MM.1S (cell line): ENCODE data around the gene TCN2.

ENCODE experiments used
- DNase-seq: peaks from one replicate; pipeline ENCODE4 v3.0.0-alpha.2; 2015
- H2AFZ ChIP-seq: fragments of 300-600 bp; sonication (generic); 2 replicates; pipeline ENCODE4 v1.6.0; 2016; ENCODE audit warnings: antibody characterized with exemption, low read length
- H3F3A ChIP-seq: fragments of 300-600 bp; sonication (generic); 2 replicates; pipeline ENCODE4 v1.6.1; 2016; ENCODE audit warnings: mild to moderate bottlenecking, antibody characterized with exemption, low read length, moderate library complexity, mixed read lengths; ENCODE audit not compliant: insufficient read depth
- H3K27ac ChIP-seq: fragments of 300-600 bp; sonication (generic); 2 replicates; pipeline ENCODE4 v1.5.1; 2016; ENCODE audit warnings: mild to moderate bottlenecking, low read length
- H3K27me3 ChIP-seq: fragments of 300-600 bp; sonication (generic); replicated peaks from 2 replicates; pipeline ENCODE4 v1.6.0; 2016; ENCODE audit warnings: low read length; ENCODE audit not compliant: insufficient read depth
- H3K36me3 ChIP-seq: fragments of 300-600 bp; sonication (generic); replicated peaks from 2 replicates; pipeline ENCODE4 v1.6.1; 2016; ENCODE audit warnings: mild to moderate bottlenecking, low read length, mixed read lengths; ENCODE audit not compliant: insufficient read depth
- H3K4me1 ChIP-seq: fragments of 300-600 bp; sonication (generic); 2 replicates; pipeline ENCODE4 v1.6.1; 2016; ENCODE audit warnings: low read length, mixed read lengths
- H3K4me2 ChIP-seq: fragments of 300-600 bp; sonication (generic); 2 replicates; pipeline ENCODE4 v1.6.0; 2016; ENCODE audit warnings: low read depth, low read length
- H3K4me3 ChIP-seq: fragments of 300-600 bp; sonication (generic); 2 replicates; pipeline ENCODE4 v1.5.1; 2016; ENCODE audit warnings: low read length, mixed read lengths
- H3K79me2 ChIP-seq: fragments of 300-600 bp; sonication (generic); 2 replicates; pipeline ENCODE4 v1.6.1; 2016; ENCODE audit warnings: mixed run types, low read length, mixed read lengths
- H3K9ac ChIP-seq: fragments of 300-600 bp; sonication (generic); 2 replicates; pipeline ENCODE4 v1.6.1; 2016; ENCODE audit warnings: low read length, mixed read lengths
- H3K9me2 ChIP-seq: fragments of 300-600 bp; sonication (generic); replicated peaks from 2 replicates; pipeline ENCODE4 v1.6.1; 2016; ENCODE audit warnings: mild to moderate bottlenecking, low read length, mixed read lengths; ENCODE audit not compliant: insufficient read depth
- H3K9me3 ChIP-seq: fragments of 300-600 bp; sonication (generic); replicated peaks from 2 replicates; pipeline ENCODE4 v1.6.1; 2016; ENCODE audit warnings: mild to moderate bottlenecking, low read length, mixed read lengths; ENCODE audit not compliant: insufficient read depth
- H4K20me1 ChIP-seq: fragments of 300-600 bp; sonication (generic); 2 replicates; pipeline ENCODE4 v1.6.1; 2016; ENCODE audit warnings: mild to moderate bottlenecking, low read length, moderate library complexity, mixed read lengths; ENCODE audit not compliant: insufficient read depth
- EZH2 ChIP-seq: fragments of 300-600 bp; sonication (generic); optimal IDR thresholded peaks from 2 replicates; pipeline ENCODE3; 2017; ENCODE audit warnings: low read depth, mild to moderate bottlenecking, antibody characterized with exemption, low read length, mixed read lengths
- EZH2phosphoT487 ChIP-seq: fragments of 300-600 bp; sonication (generic); IDR thresholded peaks from 2 replicates; pipeline ENCODE4 v1.6.1; 2018; ENCODE audit warnings: antibody characterized with exemption, low read length
- TF ChIP-seq, protein P1 (sequence below): fragments of 300-600 bp; sonication (generic); IDR thresholded peaks from 2 replicates; pipeline ENCODE4 v1.5.1; 2016; ENCODE audit warnings: antibody characterized with exemption, low read length, mixed read lengths

Gene TCN2

DNA sequence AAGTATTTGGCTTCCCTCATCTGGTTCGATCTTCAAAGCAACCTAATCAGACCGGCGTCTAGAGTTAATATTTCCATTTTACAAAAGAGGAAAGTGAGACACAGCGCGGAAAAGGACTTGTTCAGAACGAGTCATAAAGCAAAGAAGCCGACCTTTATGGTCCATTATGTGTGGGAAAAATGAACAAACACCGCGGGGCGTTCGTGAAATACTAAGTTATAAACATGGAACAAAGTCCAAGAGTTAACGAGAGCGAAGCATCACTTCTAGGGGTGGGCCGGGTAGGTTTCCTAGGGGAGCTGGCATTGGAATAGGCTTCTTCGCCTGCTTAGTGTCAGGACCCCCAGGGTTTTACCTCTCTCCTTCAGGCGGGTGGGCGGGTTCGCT lies 60.1 kb downstream of the TCN2 start:
- TF ChIP-seq EZH2 (no peak), EZH2phosphoT487 (no peak)
- TF ChIP-seq, protein P1, sequence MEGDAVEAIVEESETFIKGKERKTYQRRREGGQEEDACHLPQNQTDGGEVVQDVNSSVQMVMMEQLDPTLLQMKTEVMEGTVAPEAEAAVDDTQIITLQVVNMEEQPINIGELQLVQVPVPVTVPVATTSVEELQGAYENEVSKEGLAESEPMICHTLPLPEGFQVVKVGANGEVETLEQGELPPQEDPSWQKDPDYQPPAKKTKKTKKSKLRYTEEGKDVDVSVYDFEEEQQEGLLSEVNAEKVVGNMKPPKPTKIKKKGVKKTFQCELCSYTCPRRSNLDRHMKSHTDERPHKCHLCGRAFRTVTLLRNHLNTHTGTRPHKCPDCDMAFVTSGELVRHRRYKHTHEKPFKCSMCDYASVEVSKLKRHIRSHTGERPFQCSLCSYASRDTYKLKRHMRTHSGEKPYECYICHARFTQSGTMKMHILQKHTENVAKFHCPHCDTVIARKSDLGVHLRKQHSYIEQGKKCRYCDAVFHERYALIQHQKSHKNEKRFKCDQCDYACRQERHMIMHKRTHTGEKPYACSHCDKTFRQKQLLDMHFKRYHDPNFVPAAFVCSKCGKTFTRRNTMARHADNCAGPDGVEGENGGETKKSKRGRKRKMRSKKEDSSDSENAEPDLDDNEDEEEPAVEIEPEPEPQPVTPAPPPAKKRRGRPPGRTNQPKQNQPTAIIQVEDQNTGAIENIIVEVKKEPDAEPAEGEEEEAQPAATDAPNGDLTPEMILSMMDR = no peak
- peak overlapping the region; percentile 99 for H3K4me2 ChIP-seq
- H3K4me3 ChIP-seq = peak overlapping the region; percentile 83
- no peaks in the 10 kb centered on the region for H3K9me2 ChIP-seq
- no peaks in the 10 kb centered on the region for H3K9me3 ChIP-seq
- DNase-seq = no peak
- H3K36me3 ChIP-seq = no peaks in the 10 kb centered on the region
- H3K9ac ChIP-seq = peak overlapping the region; percentile 46; the same call in 1 of the 2 replicates
- H3K79me2 ChIP-seq = no peaks in the 10 kb centered on the region
- no peaks in the 10 kb centered on the region for H3F3A ChIP-seq
- H4K20me1 ChIP-seq = no peaks in the 10 kb centered on the region
- no peaks in the 10 kb centered on the region; the same call in 1 of the 2 replicates for H3K4me1 ChIP-seq
- H2AFZ ChIP-seq = peak overlapping the region; percentile 95
- H3K27me3 ChIP-seq = peaks cover 8% of the 10 kb centered on the region
- no peak overlapping the region for H3K27ac ChIP-seq

DNA sequence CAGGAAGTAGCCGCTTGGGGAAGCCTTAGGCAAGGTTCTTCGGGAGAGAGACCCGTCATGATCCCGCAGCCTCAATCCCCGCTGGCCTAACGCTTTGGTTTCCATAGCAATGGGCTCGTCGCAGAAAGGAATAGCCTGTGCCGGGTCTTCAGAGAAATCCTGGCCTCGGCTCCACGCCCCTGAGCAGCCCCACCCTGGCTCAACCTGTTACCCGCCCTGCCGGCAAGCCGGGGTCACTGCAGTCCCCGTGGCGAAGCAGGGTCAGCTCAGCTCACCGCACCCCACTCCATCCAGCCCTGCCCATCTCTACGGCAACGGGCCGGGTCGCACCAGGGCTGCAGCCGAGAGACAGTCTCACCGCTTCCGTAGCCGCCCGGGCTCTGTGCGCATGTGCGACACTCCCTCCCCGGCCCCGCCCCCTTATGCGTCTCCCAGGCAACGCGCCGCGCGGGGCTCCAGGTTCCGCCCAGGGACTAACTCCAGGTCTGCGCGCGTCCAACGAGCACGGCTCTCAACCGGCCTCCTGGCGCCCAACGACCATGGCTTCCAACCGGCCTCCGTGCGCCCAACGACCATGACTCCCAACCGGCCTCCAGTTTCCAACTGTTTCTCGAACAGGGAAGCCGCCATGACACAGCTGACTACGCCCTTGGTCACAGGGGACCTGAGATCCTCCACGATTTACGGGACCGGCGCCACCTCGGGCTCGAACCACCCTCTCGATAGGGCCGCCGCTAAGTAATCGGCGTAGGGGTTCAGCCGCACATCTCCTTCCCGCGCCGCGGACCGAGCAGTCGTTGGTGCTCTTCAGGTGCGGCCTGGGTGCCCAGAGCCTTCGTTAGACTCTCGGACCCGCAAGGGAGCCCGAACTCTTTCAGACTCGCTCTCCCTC lies 60.8 kb downstream of the TCN2 start, which contains the start of gene DUSP18:
DUSP18 (minus strand) TSS at position 382 of the 892 bp plus-strand sequence. CDS start 3,872 bp downstream, outside the sequence.
- Histone ChIP-seq H3K4me3 (peak within 1 kb of the TSS; percentile 83), H3K9ac (peak within 1 kb of the TSS; percentile 46; the same call in 1 of the 2 replicates), H3K4me2 (peak within 1 kb of the TSS; percentile 99), H3K9me3 (no peaks in the 10 kb centered on the region), H3K4me1 (no peaks in the 10 kb centered on the region; the same call in 1 of the 2 replicates), H3F3A (no peaks in the 10 kb centered on the region), H3K9me2 (no peaks in the 10 kb centered on the region), H4K20me1 (no peaks in the 10 kb centered on the region), H3K36me3 (no peaks in the 10 kb centered on the region), H3K27ac (no peak within 1 kb of the TSS), H2AFZ (peak within 1 kb of the TSS; percentile 95), H3K27me3 (peaks cover 8% of the 10 kb centered on the region), H3K79me2 (no peaks in the 10 kb centered on the region)
- DNase-seq = peak; percentile 90
- TF ChIP-seq, protein P1 = peak; percentile 42
- TF ChIP-seq EZH2phosphoT487 = no peak

DNA sequence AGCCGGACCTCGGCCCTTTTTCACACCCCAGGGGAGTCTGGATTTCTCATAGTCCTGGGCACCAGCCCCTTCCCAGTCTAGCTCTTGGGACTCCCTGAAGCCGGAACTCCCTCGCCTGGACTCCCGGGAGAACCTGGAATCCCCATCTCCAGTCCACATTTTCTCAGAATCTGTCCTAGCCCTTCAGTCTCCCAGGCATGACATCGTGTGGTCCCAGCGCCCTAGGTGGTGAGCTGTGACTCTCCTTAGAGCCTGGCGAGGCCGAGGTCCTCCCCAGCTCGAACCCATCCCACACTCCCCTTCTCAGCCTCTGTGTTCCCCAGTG lies 61.4 kb downstream of the TCN2 start:
- Histone ChIP-seq H3K27ac (no peak overlapping the region), H3K9ac (peak overlapping the region; percentile 43; the same call in 1 of the 2 replicates)
- TF ChIP-seq EZH2 (no peak), EZH2phosphoT487 (no peak)
- TF ChIP-seq, protein P1 = no peak

More for the DNA sequence above, 61.4 kb downstream of the TCN2 start:
- Histone ChIP-seq H3K4me3 (peak overlapping the region; percentile 83), H3K79me2 (no peaks in the 10 kb centered on the region), H3K9me3 (no peaks in the 10 kb centered on the region), H3K4me2 (peak overlapping the region; percentile 99), H4K20me1 (no peaks in the 10 kb centered on the region), H3K9me2 (no peaks in the 10 kb centered on the region), H3K36me3 (no peaks in the 10 kb centered on the region), H3K4me1 (no peaks in the 10 kb centered on the region; the same call in 1 of the 2 replicates), H3F3A (no peaks in the 10 kb centered on the region), H2AFZ (peak overlapping the region; percentile 95), H3K27me3 (peaks cover 8% of the 10 kb centered on the region)
- no peak for DNase-seq
